ENCODE data around the gene CMTM7. TPM values are rescaled to one million over a fixed set of nuclear protein-coding genes. Genes with fewer than 3 reads are reported as not detected.
A peak's percentile ranks its signal among the peaks of the same experiment; 100 is the strongest.

Gene CMTM7, protein sequence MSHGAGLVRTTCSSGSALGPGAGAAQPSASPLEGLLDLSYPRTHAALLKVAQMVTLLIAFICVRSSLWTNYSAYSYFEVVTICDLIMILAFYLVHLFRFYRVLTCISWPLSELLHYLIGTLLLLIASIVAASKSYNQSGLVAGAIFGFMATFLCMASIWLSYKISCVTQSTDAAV
- 49.6 and 52.0 TPM in 2 replicates for total RNA-seq (2013; cell fraction: nucleolus; rRNA removed)
- total RNA-seq (2014; rRNA removed) (7.2 and 9.9 TPM in 2 replicates), total RNA-seq (2014; rRNA removed; fragmentation: Illumina TruSeq; extraction: Trizol) (8.6 and 9.7 TPM in 2 replicates), total RNA-seq (2021) (12.5 and 13.7 TPM in 2 replicates), polyA plus RNA-seq (2011; rRNA removed) (23.2 and 30.5 TPM in 2 replicates), polyA plus RNA-seq (2014; fragmentation: Illumina TruSeq; extraction: Trizol) (16.7 and 21.0 TPM in 2 replicates), polyA plus RNA-seq (2014; fragmentation: Nextera tagmentation; extraction: Ambion mirVana) (10 to 100 TPM in 1 of 2 experiments, 1 to 10 TPM in 1; 3.7 to 12.0 TPM), polyA plus RNA-seq (2014; rRNA removed) (15.4 and 15.6 TPM in 2 replicates), polyA plus RNA-seq (2016; fragmentation: Nextera tagmentation; extraction: Ambion mirVana) (10 to 100 TPM; 29.5 to 36.4 TPM), polyA minus RNA-seq (2011; rRNA and poly(A)+ RNA removed) (11.0 and 21.9 TPM in 2 replicates), Bru-seq, nascent RNA (percentile 54 among the genes with signal in this experiment), BruChase-seq, experiment 1, labeled RNA remaining after a 6-hour chase (percentile 54 among the genes with signal in this experiment), BruChase-seq, experiment 2, labeled RNA remaining after a 2-hour chase (percentile 56 among the genes with signal in this experiment)
- polyA plus RNA-seq (2011; ENCODE audit: low read depth), result 2.1 TPM
- polyA plus RNA-seq (2011; cell fraction: cytosol; rRNA removed), result 39.6 and 41.5 TPM in 2 replicates
- 32.7 and 36.0 TPM in 2 replicates for polyA plus RNA-seq (2011; cell fraction: nucleus; rRNA removed)
- 1.5 and 2.9 TPM in 2 replicates for polyA plus RNA-seq (2012)
- 12.0 and 15.0 TPM in 2 replicates for polyA minus RNA-seq (2011; cell fraction: cytosol; rRNA and poly(A)+ RNA removed)
- polyA minus RNA-seq (2011; cell fraction: nucleus; rRNA and poly(A)+ RNA removed), result 13.4 and 19.5 TPM in 2 replicates
- long read RNA-seq, experiment 1, transcript CMTM7-201 (5 exons, 2,038 nt), result major isoform, 26 of 33 reads
- long read RNA-seq, experiment 1, partial matches to known transcripts, result 0 of 33 reads
- long read RNA-seq, experiment 1, other reads (novel, unspliced or antisense), result 7 of 33 reads
- long read RNA-seq, experiment 2, transcript CMTM7-201 (5 exons, 2,038 nt), result major isoform, 25 of 122 reads
- long read RNA-seq, experiment 2, partial matches to known transcripts, result 7 of 122 reads
- long read RNA-seq, experiment 2, other reads (novel, unspliced or antisense), result 88 of 122 reads

DNA sequence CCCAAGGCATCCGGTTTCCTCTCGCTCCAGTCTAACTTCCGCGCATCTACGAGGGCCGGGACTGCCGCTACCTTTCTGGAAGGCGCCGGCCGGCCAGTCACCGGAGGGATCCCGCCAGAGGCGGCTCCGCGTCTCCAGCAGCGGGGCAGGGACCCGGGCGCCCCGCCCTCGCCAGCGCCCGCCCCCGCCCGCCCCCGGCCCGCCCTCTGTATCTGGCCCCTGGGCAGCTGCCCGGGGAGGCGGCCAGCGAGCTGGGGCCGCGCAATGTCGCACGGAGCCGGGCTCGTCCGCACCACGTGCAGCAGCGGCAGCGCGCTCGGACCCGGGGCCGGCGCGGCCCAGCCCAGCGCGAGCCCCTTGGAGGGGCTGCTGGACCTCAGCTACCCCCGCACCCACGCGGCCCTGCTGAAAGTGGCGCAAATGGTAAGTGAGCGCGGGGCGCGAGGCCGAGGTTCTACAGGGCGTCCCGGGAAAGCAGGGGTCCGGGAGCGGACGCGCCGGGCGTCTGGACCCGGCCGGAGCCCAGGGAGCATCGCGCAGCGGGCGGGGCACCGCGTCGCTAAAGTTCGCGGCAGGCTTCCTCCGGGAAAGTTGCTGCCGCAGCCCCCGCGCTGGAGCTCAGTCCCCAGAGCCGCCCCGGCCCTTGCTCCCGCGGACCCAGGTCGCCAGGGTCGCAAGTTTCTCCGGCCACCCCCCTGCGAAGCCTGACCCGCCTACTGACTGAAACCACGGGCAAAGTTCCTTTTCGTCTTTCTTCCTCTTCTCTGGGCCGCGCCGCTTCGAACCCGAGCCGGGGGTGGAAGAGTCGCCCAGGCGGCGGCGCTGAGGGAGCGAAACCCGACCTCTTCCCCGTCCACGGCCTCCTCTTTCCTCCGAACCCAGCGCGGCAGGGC lies at the start of gene CMTM7:
Gene CMTM7, plus strand, starts transcription at position 211 of the 893 bp plus-strand sequence. Its CDS starts 54 bp downstream, at position 265.
- peak; percentile 79 for ATAC-seq
- TF ChIP-seq EED (IDR thresholded peaks at IDR 0.05; ENCODE audit: low read depth) (peak; percentile 45; the same call in 1 of the 2 replicates), IKZF1 (conservative IDR thresholded peaks at IDR 0.05) (peak; percentile 79), IKZF2 (IDR thresholded peaks at IDR 0.05) (peak; percentile 50 to 53; a peak in 3 of 4 replicates), GATAD2B (conservative IDR thresholded peaks at IDR 0.05; ENCODE audit: low read depth) (peak; percentile 81; the same call in 1 of the 2 replicates), NFXL1 (IDR thresholded peaks at IDR 0.05; ENCODE audit: borderline replicate concordance) (no peak), POLR2AphosphoS5 (IDR thresholded peaks at IDR 0.05; ENCODE audit: low read length) (no peak), DPF2 (IDR thresholded peaks at IDR 0.05) (peak; percentile 69; the same call in 1 of the 2 replicates), EGR1 (IDR thresholded peaks at IDR 0.05; ENCODE audit: borderline replicate concordance in 1 of 2, low read depth in 2 of 2, low read length in 2 of 2) (peak in 1 of 2 experiments; percentile 22; a peak in 1 of 3 replicates), HDAC6 (IDR thresholded peaks at IDR 0.05; ENCODE audit: unreplicated experiment) (no peak), ESRRA (IDR thresholded peaks at IDR 0.05; ENCODE audit: low read length) (no peak), NR2F1 (conservative IDR thresholded peaks at IDR 0.05) (peak; percentile 78), NFYB (IDR thresholded peaks at IDR 0.05; ENCODE audit: insufficient read depth, low read depth, low read length) (no peak), LARP7 (IDR thresholded peaks at IDR 0.05) (peak; percentile 53), HDGF (IDR thresholded peaks at IDR 0.05) (peak; percentile 55; the same call in 1 of the 2 replicates)
- TF ChIP-seq, protein P1, sequence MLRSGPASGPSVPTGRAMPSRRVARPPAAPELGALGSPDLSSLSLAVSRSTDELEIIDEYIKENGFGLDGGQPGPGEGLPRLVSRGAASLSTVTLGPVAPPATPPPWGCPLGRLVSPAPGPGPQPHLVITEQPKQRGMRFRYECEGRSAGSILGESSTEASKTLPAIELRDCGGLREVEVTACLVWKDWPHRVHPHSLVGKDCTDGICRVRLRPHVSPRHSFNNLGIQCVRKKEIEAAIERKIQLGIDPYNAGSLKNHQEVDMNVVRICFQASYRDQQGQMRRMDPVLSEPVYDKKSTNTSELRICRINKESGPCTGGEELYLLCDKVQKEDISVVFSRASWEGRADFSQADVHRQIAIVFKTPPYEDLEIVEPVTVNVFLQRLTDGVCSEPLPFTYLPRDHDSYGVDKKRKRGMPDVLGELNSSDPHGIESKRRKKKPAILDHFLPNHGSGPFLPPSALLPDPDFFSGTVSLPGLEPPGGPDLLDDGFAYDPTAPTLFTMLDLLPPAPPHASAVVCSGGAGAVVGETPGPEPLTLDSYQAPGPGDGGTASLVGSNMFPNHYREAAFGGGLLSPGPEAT (IDR thresholded peaks at IDR 0.05; ENCODE audit: low read depth), result no peak

More for the DNA sequence above, at the start of gene CMTM7:
- no TSS peak for BruUV-seq (replicated peaks)
- DNase-seq (ENCODE audit: low read depth, low spot score) (no peak), FAIRE-seq (no peak)
- Histone ChIP-seq H3K36me3 (ENCODE audit: control insufficient read depth in 2 of 2, insufficient read depth in 2 of 2, low read length in 1 of 2) (no peaks in the 10 kb centered on the region), H3K4me2 (ENCODE audit: control insufficient read depth, insufficient read depth) (peak within 1 kb of the TSS; percentile 86), H3K27me3 (replicated peaks in 1 of 2; ENCODE audit: control insufficient read depth in 2 of 2, insufficient read depth in 2 of 2, low read length in 1 of 2) (peaks cover 0 to 4% of the 10 kb centered on the region in 2 experiments; a peak in 2 of 4 replicates), H3K27ac (ENCODE audit: control insufficient read depth, insufficient read depth) (no peak within 1 kb of the TSS), H3K4me1 (ENCODE audit: control insufficient read depth, insufficient read depth, low read length) (peaks cover 4% of the 10 kb centered on the region), H3K79me2 (ENCODE audit: control insufficient read depth, insufficient read depth, low read length) (no peaks in the 10 kb centered on the region), H4K20me1 (ENCODE audit: control insufficient read depth, insufficient read depth) (no peaks in the 10 kb centered on the region), H3K4me3 (peak within 1 kb of the TSS; percentile 68), H3K9me3 (replicated peaks; ENCODE audit: control insufficient read depth, insufficient read depth, low read length) (no peaks in the 10 kb centered on the region), H3K9ac (ENCODE audit: control insufficient read depth, insufficient read depth, low read length) (no peak within 1 kb of the TSS; the same call in 1 of the 2 replicates), H2AFZ (ENCODE audit: control insufficient read depth, low read depth, low read length) (peak within 1 kb of the TSS; percentile 53)
- POLR2A ChIA-PET, result interaction anchor here (1.4 kb wide), 1 partner anchor 68 kb away, joined by 3 read pairs; no protein-coding TSS in a partner anchor
- SMC1A ChIA-PET (ENCODE audit: uncharacterized antibody, unreplicated experiment), result interaction anchor here (0.8 to 1.6 kb wide), 9 partner anchors 9 to 78 kb away, joined by 3 to 6 read pairs (median 4); no protein-coding TSS in a partner anchor
- RAD21 ChIA-PET (ENCODE audit: unreplicated experiment), result interaction anchor here (0.8 to 2.1 kb wide), 14 partner anchors 10 to 110 kb away, joined by 3 to 17 read pairs (median 4); no protein-coding TSS in a partner anchor
- in situ Hi-C loops (cut with MboI) (no loop called here), intact Hi-C loops (cut with micrococcal nuclease; ENCODE audit: unreplicated experiment) (loop anchor here (2.0 to 5.0 kb wide), 2 partner anchors 47 to 75 kb away; no protein-coding TSS in a partner anchor)
- WGBS (ENCODE audit: insufficient coverage, insufficient replicate concordance, low lambda C conversion rate, missing lambda C conversion rate), result 2% methylated on average over 65 of the region's 107 CpGs
- CTCF ChIA-PET, result interaction anchor here (1.0 to 3.4 kb wide), 8 partner anchors 14 to 216 kb away, joined by 3 to 49 read pairs (median 4); no protein-coding TSS in a partner anchor
